HG02798 (cell line): ENCODE data around the gene STK35.
"Not testable (repeated sequence)": the region's sequence is repeated elsewhere in the genome, so short reads cannot be mapped to it uniquely, and the experiment has no call there.

Experiments
- ATAC-seq: cut with Tn5 transposase; IDR thresholded peaks from one replicate; pipeline ENCODE4 v1.9.1; 2021; ENCODE audit warnings: mild to moderate bottlenecking; ENCODE audit not compliant: unreplicated experiment, poor library complexity

Gene STK35

DNA sequence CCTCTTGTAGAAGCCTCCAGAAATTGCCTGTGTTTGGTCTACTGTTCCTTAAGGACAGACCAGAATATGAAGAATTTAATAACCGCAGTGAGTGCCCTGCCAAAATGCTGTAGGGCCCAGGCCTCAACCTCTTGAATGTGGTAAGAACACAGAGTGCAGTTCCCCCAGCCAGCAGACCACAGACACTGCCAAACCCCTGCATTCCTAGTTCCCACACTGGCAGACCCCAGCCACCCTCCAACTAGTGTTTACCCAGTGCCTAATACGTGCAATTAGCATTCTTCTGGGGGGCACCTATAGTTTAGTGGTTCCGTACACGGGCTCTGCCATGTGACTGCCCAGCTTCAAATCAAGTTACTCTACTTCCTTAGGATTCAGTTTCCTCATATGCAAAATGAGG is 51.7 kb downstream of the STK35 start:
- no peak for ATAC-seq

DNA sequence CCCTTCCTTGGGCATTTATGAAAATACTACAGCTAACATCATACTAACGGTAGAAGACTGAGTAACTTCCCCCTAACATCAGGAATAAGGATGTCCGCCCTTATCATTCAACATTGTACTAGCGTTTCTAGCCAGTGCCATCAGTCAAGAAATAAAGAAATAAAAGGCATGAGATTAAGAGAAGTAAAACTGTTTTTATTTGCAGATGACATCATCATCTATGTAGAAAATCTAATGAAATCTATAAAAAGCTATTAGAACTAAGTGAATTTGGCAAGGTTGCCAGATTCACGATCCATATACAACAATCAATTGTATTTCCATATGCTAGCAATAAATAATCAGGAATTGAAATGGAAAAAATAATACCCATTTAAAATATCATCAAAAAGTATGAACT is 54.6 kb downstream of the STK35 start:
- no peak for ATAC-seq

DNA sequence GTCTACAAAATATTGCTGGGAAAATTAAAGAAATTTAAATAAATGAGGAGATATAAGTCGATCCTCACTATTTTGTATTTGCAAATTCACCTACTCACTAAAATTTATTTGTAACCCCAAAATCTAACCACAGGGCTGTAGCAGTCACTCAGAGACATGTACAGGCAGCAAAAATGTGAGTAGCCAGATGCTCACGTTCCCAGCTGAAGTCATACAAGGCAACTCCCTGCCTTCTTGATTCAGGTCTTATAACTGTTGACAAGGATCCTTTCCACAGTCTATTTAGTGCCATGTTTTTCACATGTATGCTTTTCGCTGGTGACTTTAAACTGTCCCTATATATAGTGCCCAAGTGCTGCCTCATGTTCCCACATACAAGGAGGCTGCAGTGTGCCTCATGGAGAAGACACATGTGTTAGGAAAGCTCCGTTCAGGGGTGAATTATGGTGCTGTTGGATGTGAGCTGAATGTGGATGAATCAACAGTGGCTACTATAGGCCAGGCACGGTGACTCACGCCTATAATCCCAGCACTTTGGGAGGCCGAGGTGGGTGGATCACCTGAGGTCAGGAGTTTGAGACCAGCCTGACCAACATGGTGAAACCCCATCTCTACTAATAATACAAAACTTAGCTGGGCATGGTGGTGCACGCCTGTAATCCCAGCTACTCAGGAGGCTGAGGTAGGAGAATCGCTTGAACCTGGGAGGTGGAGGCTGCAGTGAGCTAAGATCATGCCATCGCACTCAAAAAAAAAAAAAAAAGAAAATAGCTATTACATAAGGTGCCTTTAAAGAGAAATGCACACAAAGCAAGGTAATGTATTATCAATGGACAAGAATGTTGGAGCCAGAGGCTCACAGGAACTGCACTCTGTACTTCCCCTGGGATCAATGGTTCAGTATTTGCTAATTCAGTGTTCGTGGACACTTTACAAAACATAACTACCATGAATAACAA is 55.3 kb downstream of the STK35 start:
- no peak for ATAC-seq

GRCh38 chr20:2162125-2162822 is 60.6 kb downstream of the STK35 start:
- no peak for ATAC-seq

DNA sequence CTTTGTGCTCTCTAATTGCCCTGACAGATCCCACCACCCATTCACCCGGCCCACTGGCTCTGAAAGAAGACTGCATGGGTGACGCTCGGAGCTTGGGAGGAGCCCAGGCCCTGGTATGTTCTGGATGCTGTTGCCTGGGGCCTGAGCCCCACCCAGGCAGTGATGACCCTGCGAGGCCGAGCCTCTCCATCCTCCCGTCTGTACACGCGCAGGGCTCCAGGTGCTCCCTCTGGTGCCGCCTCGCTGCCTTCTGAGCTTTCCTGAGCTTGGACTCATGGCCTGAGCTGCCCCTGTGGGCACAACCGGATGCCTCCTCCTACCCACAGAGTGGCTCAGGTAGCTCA is 61.2 kb downstream of the STK35 start:
- no peak for ATAC-seq

- ATAC-seq: no peak
Measured at GRCh38 chr20:2163312-2163711, 61.7 kb downstream of the STK35 start.

- no peak for ATAC-seq
Measured at GRCh38 chr20:2163757-2164156, 62.1 kb downstream of the STK35 start.

DNA sequence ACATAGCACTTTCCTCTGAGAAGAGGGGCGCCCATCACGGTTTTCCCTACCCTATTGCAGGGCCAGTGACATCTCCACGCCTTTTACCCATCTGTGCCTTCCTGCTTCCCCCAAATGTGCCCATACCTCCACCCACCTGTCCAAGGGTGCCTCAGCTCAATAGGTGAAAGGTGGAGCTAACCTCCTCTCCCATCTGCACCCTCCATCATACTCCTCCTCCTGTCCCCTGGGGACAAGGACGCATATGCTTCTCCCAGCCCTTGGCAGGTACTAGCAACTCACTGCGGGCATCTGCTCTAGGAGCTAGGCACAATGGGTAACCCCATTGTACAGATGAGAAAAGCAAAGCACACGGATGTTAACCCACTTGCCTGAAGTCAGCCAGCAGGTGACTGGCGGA is 62.8 kb downstream of the STK35 start:
- no peak for ATAC-seq

DNA sequence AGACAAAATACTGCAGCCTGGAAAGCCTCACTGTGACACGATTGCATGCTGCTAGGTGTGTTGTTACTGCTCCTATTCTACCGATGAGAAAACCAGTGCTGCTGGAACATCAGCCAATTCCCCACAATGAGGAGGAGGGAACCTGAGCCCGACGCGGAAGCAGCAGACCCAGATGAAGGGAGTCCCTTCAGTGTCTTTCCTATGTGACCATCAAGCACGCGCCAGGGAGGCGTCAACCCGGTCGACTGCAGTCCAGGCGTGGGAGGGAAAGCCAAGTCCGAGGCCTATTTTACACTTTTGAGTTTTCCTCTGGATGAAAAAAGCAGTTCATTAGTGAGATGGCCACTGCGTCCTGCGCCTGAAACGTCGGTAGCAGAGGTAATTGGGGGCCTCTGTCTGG is 63.3 kb downstream of the STK35 start:
- no peak for ATAC-seq

DNA sequence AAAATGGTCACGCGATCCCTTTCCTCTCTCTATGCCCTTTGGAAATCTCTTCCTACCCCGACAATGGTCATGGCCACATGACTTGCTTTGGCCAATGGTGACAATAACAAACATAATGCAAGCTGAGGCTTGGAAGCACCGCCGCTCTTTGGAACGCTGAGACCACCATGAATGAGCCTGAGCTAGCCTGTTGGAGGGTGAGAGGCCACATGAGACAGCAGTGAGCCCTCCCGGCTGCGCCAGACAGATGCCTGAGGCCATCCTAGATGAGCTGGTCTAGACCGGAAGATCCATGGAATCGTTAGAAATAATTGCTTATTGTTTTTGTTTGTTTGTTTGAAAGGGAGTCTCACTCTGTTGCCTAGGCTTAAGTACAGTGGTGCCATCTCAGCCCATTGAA is 64.2 kb downstream of the STK35 start:
- no peak for ATAC-seq

- no peak for ATAC-seq
Measured at GRCh38 chr20:2167112-2167511, 65.5 kb downstream of the STK35 start.

DNA sequence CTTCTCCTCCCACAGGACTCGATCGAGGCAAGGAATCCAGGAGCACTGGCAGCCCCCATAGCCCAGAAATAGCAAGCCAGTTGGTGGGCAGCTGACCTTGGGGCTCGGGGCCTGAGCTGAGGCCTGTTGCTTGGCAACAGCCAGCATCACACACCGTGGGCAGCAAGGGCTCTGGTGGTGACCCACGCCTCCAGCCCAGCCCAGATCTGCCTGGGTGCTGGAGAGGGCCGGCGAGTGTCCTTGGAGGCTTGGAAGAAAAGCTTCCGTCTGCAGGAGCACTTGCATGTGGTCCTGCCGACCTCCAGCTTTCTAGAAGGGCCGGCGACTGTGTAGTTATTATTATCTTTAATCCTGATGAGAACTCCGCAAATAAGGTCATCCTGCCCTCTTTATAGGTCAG is 67.3 kb downstream of the STK35 start:
- ATAC-seq: no peak

GRCh38 chr20:2169456-2170088 is 67.9 kb downstream of the STK35 start:
- no peak for ATAC-seq

GRCh38 chr20:2170404-2170803 is 68.8 kb downstream of the STK35 start:
- ATAC-seq: no peak

GRCh38 chr20:2171266-2171790 is 69.7 kb downstream of the STK35 start:
- no peak for ATAC-seq

- not testable (repeated sequence) for ATAC-seq
Measured at GRCh38 chr20:2171840-2172239, 70.2 kb downstream of the STK35 start.

- no peak for ATAC-seq
Measured at GRCh38 chr20:2172305-2173175, 70.9 kb downstream of the STK35 start.

DNA sequence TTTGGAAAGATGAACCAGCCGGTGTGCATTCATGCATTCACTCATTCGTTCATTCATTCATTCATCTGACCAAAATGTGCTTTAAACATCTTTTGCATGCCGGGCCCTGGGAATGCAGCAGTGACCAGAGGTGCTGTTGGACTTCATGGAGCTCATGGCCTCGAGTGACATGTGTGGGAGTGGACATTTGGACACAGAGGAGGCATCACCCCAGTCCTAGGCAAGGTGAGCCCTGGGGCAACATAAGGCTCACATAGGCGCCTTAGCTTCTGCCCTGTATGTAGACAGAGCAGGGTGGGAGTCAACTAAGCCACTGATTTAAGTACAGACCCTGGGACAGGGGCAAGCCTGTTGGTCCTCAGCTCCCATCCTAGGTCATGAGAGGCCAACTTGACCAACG is 71.6 kb downstream of the STK35 start:
- no peak for ATAC-seq

DNA sequence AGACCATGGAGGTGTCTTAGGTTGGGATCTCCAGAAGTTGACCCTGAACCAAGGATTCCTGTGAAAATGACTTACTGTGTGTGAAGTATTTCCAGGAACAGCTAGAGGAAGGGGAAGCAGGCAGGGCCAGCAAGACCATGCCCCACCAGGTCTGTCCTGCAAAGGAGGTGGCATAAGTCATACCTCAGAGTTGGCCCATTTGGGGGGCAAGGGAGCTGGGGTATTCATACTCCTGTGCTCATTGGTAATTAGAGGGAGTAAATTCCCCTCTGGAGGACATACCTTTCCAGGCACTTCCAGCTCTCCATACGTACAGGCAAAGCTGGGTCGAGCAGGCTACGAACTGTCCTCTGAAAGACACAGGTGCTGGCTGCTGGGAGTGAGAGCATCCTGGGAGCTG is 72.4 kb downstream of the STK35 start:
- ATAC-seq: no peak

- no peak for ATAC-seq
Measured at GRCh38 chr20:2176946-2177345, 75.3 kb downstream of the STK35 start.
